Measurements from ENCODE around the gene GLMP.

DNA sequence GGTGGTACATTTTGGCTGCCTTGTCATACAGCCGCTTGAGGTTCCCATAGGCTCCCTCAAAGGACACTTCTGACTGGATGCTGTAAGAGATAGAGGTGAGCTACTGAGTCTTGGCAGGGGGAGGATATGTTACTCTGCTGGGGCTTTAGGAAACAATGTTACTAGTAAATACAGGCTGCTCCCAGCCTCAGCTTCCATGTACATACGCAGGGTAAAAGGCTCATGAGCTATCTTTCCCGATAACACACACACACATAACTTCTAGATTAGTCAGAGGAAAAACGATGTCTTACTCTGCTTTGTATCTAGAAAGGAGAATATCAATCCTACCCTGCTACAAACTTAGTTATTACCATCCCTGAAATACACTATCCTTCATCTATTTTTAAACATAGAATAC is 27.1 kb downstream of the GLMP start:
- TF ChIP-seq POLR2AphosphoS5 (IDR thresholded peaks at IDR 0.05; ENCODE audit: low read depth, low read length) (no peak), TAF1 (IDR thresholded peaks at IDR 0.05; ENCODE audit: borderline replicate concordance, insufficient read depth, low read length) (no peak)
- TF ChIP-seq, protein P1, sequence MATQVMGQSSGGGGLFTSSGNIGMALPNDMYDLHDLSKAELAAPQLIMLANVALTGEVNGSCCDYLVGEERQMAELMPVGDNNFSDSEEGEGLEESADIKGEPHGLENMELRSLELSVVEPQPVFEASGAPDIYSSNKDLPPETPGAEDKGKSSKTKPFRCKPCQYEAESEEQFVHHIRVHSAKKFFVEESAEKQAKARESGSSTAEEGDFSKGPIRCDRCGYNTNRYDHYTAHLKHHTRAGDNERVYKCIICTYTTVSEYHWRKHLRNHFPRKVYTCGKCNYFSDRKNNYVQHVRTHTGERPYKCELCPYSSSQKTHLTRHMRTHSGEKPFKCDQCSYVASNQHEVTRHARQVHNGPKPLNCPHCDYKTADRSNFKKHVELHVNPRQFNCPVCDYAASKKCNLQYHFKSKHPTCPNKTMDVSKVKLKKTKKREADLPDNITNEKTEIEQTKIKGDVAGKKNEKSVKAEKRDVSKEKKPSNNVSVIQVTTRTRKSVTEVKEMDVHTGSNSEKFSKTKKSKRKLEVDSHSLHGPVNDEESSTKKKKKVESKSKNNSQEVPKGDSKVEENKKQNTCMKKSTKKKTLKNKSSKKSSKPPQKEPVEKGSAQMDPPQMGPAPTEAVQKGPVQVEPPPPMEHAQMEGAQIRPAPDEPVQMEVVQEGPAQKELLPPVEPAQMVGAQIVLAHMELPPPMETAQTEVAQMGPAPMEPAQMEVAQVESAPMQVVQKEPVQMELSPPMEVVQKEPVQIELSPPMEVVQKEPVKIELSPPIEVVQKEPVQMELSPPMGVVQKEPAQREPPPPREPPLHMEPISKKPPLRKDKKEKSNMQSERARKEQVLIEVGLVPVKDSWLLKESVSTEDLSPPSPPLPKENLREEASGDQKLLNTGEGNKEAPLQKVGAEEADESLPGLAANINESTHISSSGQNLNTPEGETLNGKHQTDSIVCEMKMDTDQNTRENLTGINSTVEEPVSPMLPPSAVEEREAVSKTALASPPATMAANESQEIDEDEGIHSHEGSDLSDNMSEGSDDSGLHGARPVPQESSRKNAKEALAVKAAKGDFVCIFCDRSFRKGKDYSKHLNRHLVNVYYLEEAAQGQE (IDR thresholded peaks at IDR 0.05; ENCODE audit: insufficient read depth in 1 of 2, low read depth in 2 of 2, low read length in 2 of 2), result no peak
